ENCODE measurements around the gene ASTN2.

- no peak for TF ChIP-seq POLR2A (IDR thresholded peaks at IDR 0.05)
- no peak for TF ChIP-seq CTCF (IDR thresholded peaks at IDR 0.05)
Observed at GRCh38 chr9:117178596-117179375, 236.1 kb downstream of the ASTN2 start.

All from lower leg skin (tissue), 3 donors.